GM21529 (cell line): ENCODE data around the gene RAI1.
"Not testable (repeated sequence)": the region's sequence is repeated elsewhere in the genome, so short reads cannot be mapped to it uniquely, and the experiment has no call there.

Experiments
- ATAC-seq: cut with Tn5 transposase; IDR thresholded peaks from one replicate; pipeline ENCODE4 v1.9.1; 2021; ENCODE audit not compliant: unreplicated experiment

The RAI1 gene

GRCh38 chr17:17795946-17796786 lies 114.9 kb downstream of the RAI1 start:
- no peak for ATAC-seq

- ATAC-seq, result no peak
Observed at GRCh38 chr17:17796787-17797061, 115.5 kb downstream of the RAI1 start.

- ATAC-seq, result no peak
Observed at GRCh38 chr17:17797119-17797809, 116.0 kb downstream of the RAI1 start.

- no peak for ATAC-seq
Observed at GRCh38 chr17:17798010-17798556, 116.8 kb downstream of the RAI1 start.

- ATAC-seq, result no peak
Observed at GRCh38 chr17:17798573-17799255, 117.5 kb downstream of the RAI1 start.

- ATAC-seq, result no peak
Observed at GRCh38 chr17:17800504-17801021, 119.3 kb downstream of the RAI1 start.

GRCh38 chr17:17801800-17802481 lies 120.7 kb downstream of the RAI1 start:
- no peak for ATAC-seq

- no peak for ATAC-seq
Observed at GRCh38 chr17:17804007-17804406, 122.7 kb downstream of the RAI1 start.

- no peak for ATAC-seq
Observed at GRCh38 chr17:17805575-17805974, 124.3 kb downstream of the RAI1 start.

- no peak for ATAC-seq
Observed at GRCh38 chr17:17806035-17806434, 124.8 kb downstream of the RAI1 start.

GRCh38 chr17:17806611-17807274 lies 125.5 kb downstream of the RAI1 start:
- ATAC-seq, result no peak

- ATAC-seq, result no peak
Observed at GRCh38 chr17:17807440-17807839, 126.2 kb downstream of the RAI1 start.

GRCh38 chr17:17808200-17808599 lies 126.9 kb downstream of the RAI1 start:
- ATAC-seq, result not testable (repeated sequence)

GRCh38 chr17:17808706-17809432 lies 127.6 kb downstream of the RAI1 start:
- ATAC-seq, result no peak

- no peak for ATAC-seq
Observed at GRCh38 chr17:17809531-17810083, 128.3 kb downstream of the RAI1 start.

GRCh38 chr17:17810084-17810894 lies 129.0 kb downstream of the RAI1 start:
- ATAC-seq, result no peak

- ATAC-seq, result no peak
Observed at GRCh38 chr17:17810895-17811248, 129.6 kb downstream of the RAI1 start.

- ATAC-seq, result no peak
Observed at GRCh38 chr17:17811381-17812210, 130.3 kb downstream of the RAI1 start.
